ENCODE results near the gene FAM210A. TPM values are rescaled to one million over a fixed set of nuclear protein-coding genes. Genes with fewer than 3 reads are reported as not detected.
A peak's percentile ranks its signal among the peaks of the same experiment; 100 is the strongest.
"Not testable (repeated sequence)": the region's sequence is repeated elsewhere in the genome, so short reads cannot be mapped to it uniquely, and the experiment has no call there.

The FAM210A gene
- total and polyA plus RNA-seq, 4 donors = 3.5 to 14.7 (median 11.2) TPM

DNA sequence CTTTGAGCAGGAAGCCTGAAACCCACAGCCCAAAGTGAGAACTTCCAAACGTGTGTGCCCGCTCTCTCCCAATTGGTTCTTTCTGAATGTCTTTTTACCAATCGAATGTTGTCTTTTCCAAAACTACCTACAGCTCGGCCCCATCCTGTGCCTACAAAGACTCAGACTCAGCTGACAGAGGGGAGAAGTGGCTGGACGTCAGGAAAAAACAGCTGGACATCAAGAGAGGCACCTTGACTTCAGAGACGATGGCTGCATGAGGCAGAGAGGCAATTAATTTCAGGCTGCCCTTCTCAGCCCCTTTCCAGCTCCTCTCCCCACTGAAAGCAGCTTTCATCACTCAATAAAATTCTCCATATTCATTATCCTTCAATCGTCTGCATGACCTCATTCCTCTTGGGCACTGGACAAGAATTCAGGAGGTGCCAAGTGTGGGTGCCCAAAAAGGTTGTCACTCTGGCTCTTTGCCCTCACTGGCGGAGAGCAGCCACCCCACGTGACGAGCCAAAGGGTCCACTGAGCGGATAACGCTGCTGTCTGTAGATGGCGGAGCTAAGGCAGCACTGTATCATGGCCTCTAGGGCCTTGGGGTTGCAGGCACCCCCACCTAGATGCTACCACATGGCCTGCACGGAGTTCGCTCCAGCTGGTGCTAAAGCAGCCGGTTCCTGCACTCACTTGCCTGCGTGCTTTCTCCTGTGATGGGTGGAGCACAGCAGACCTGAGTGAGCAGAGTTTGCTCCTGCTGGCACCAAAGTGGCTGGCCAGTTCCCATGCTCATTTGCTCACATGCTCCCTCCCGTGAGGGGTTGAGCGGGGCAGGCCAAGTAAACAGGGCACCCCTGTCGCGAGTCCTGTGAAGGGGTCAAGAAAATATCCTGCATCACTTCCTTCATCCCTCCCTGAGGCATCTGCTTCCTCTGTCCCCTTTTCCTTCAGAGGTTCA, 37.9 kb downstream of the FAM210A start:
- Histone ChIP-seq H3K9me3 (ENCODE audit: control insufficient read depth, low read length) (no peaks in the 10 kb centered on the region), H3K27me3 (ENCODE audit: control insufficient read depth in 1 of 2, insufficient read depth in 2 of 2, low read length in 1 of 2) (no peaks in the 10 kb centered on the region), H3K36me3 (ENCODE audit: control insufficient read depth in 1 of 2, insufficient read depth in 2 of 2, low read length in 1 of 2) (no peaks in the 10 kb centered on the region), H3K27ac (ENCODE audit: low read depth in 1 of 2, low read length in 2 of 2) (peak overlapping the region in 1 of 2 donors; percentile 13), H3K4me3 (ENCODE audit: low read length in 2 of 2) (no peak overlapping the region), H3K4me1 (ENCODE audit: control insufficient read depth in 1 of 2, insufficient read depth in 2 of 2, low read length in 2 of 2) (peaks cover 0 to 2% of the 10 kb centered on the region in 2 donors)
- DNase-seq (peak; percentile 49 to 79), ATAC-seq (ENCODE audit: low FRiP score) (peak; percentile 56)
- WGBS, 2 donors = 42 to 61% methylated on average over 21 of the region's 21 CpGs
- intact Hi-C loops (cut with DNase I) = loop anchor here in 1 of 2 donors (5.0 kb wide), 1 partner anchor 39 kb away; the partner anchor contains the start of genes FAM210A and RNMT

DNA sequence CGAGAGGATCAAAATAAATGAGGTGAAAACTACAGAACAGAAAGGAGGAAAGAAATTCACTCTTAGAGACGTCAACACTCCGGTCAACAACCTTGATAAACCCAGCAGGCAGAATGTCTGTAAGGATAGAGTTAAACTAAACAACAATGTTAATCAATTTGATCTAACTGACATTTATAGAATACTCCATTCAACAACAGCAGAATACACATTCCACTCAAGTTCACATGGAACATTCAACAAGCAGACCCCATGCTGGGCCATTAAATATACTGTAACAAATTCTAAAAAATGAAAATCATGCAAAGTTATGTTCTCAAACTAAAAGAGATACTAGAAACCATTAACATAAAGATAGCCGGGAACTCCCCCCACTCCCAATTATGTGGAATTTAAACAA, 41.8 kb downstream of the FAM210A start:
- no peak for DNase-seq
- intact Hi-C loops (cut with DNase I) = no loop called here
- 96% methylated on average over 4 of the region's 4 CpGs for WGBS, 2 donors
- no peak overlapping the region for H3K4me3 ChIP-seq (ENCODE audit: low read length in 2 of 2)
- no peaks in the 10 kb centered on the region for H3K9me3 ChIP-seq (ENCODE audit: control insufficient read depth, low read length)
- no peaks in the 10 kb centered on the region for H3K27me3 ChIP-seq (ENCODE audit: control insufficient read depth in 1 of 2, insufficient read depth in 2 of 2, low read length in 1 of 2)
- peaks cover 2 to 3% of the 10 kb centered on the region in 2 donors for H3K4me1 ChIP-seq (ENCODE audit: control insufficient read depth in 1 of 2, insufficient read depth in 2 of 2, low read length in 2 of 2)
- H3K36me3 ChIP-seq (ENCODE audit: control insufficient read depth in 1 of 2, insufficient read depth in 2 of 2, low read length in 1 of 2) = no peaks in the 10 kb centered on the region
- no peak overlapping the region for H3K27ac ChIP-seq (ENCODE audit: low read depth in 1 of 2, low read length in 2 of 2)
- ATAC-seq (ENCODE audit: low FRiP score) = no peak

- H3K4me3 ChIP-seq (ENCODE audit: low read length in 2 of 2) = no peak overlapping the region
- no peak overlapping the region for H3K27ac ChIP-seq (ENCODE audit: low read depth in 1 of 2, low read length in 2 of 2)
- no peaks in the 10 kb centered on the region for H3K36me3 ChIP-seq (ENCODE audit: control insufficient read depth in 1 of 2, insufficient read depth in 2 of 2, low read length in 1 of 2)
- H3K4me1 ChIP-seq (ENCODE audit: control insufficient read depth in 1 of 2, insufficient read depth in 2 of 2, low read length in 2 of 2) = peaks cover 3% of the 10 kb centered on the region in 2 donors
- no peaks in the 10 kb centered on the region for H3K27me3 ChIP-seq (ENCODE audit: control insufficient read depth in 1 of 2, insufficient read depth in 2 of 2, low read length in 1 of 2)
- no peaks in the 10 kb centered on the region for H3K9me3 ChIP-seq (ENCODE audit: control insufficient read depth, low read length)
- intact Hi-C loops (cut with DNase I) = no loop called here
- ATAC-seq (ENCODE audit: low FRiP score) (no peak), DNase-seq (no peak)
- 92 to 94% methylated on average over 6 of the region's 6 CpGs for WGBS, 2 donors
Observed at GRCh38 chr18:13681701-13682100, 44.7 kb downstream of the FAM210A start.

DNA sequence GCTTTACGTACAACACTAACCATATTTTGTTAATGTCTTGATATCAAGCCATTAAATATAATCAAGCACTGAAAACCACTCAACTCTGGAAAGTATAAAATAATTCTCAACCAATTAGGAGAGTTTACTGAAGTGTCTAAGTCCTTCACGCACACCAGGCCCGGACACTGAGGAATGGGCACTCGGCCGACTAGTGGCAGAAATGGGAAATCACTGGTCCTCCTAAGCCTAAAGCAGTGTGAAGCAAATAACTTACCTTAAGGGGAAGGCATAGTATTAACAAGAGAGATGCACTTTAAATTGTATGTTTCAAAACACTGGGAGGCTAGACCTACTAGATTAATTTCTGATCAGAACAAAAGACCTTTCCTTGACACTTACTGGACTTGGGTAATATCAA, 45.7 kb downstream of the FAM210A start:
- no peak for DNase-seq
- Histone ChIP-seq H3K9me3 (ENCODE audit: control insufficient read depth, low read length) (no peaks in the 10 kb centered on the region), H3K36me3 (ENCODE audit: control insufficient read depth in 1 of 2, insufficient read depth in 2 of 2, low read length in 1 of 2) (no peaks in the 10 kb centered on the region), H3K4me1 (ENCODE audit: control insufficient read depth in 1 of 2, insufficient read depth in 2 of 2, low read length in 2 of 2) (peaks cover 3% of the 10 kb centered on the region in 2 donors), H3K4me3 (ENCODE audit: low read length in 2 of 2) (no peak overlapping the region), H3K27me3 (ENCODE audit: control insufficient read depth in 1 of 2, insufficient read depth in 2 of 2, low read length in 1 of 2) (no peaks in the 10 kb centered on the region), H3K27ac (ENCODE audit: low read depth in 1 of 2, low read length in 2 of 2) (no peak overlapping the region)
- WGBS, 2 donors = 38 to 52% methylated on average over 5 of the region's 5 CpGs
- intact Hi-C loops (cut with DNase I) = no loop called here
- ATAC-seq (ENCODE audit: low FRiP score) = no peak

- intact Hi-C loops (cut with DNase I); H3K9me3 ChIP-seq (ENCODE audit: control insufficient read depth, low read length); H3K36me3 ChIP-seq (ENCODE audit: control insufficient read depth in 1 of 2, insufficient read depth in 2 of 2, low read length in 1 of 2); H3K27ac ChIP-seq (ENCODE audit: low read depth in 1 of 2, low read length in 2 of 2); ATAC-seq (ENCODE audit: low FRiP score); DNase-seq; H3K27me3 ChIP-seq (ENCODE audit: control insufficient read depth in 1 of 2, insufficient read depth in 2 of 2, low read length in 1 of 2); H3K4me1 ChIP-seq (ENCODE audit: control insufficient read depth in 1 of 2, insufficient read depth in 2 of 2, low read length in 2 of 2); H3K4me3 ChIP-seq (ENCODE audit: low read length in 2 of 2): not testable (repeated sequence)
- WGBS, 2 donors = 96 to 98% methylated on average over 13 of the region's 13 CpGs
Observed at GRCh38 chr18:13677350-13677749, 49.0 kb downstream of the FAM210A start.

DNA sequence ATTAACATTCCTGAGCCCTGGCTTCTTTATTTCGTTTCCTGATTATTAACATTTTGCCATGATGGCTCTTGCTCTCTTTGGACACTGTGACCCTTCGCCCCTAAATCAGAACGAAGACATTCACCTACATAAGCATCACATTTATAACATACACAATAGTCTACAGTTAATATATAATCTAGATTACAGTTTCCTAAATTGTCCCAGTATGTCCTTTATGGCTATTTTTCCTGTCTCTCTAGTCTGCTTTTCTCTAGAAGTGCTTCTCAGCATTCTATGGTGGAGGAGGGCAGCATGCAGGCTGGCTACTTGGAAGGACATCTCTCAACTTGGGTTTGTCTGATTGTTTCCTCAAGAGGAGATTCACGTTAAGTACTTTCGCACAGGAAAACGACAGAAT, 49.9 kb downstream of the FAM210A start:
- Histone ChIP-seq H3K9me3 (ENCODE audit: control insufficient read depth, low read length) (no peaks in the 10 kb centered on the region), H3K4me1 (ENCODE audit: control insufficient read depth in 1 of 2, insufficient read depth in 2 of 2, low read length in 2 of 2) (peaks cover 3% of the 10 kb centered on the region in 2 donors), H3K27me3 (ENCODE audit: control insufficient read depth in 1 of 2, insufficient read depth in 2 of 2, low read length in 1 of 2) (no peaks in the 10 kb centered on the region), H3K4me3 (ENCODE audit: low read length in 2 of 2) (no peak overlapping the region), H3K36me3 (ENCODE audit: control insufficient read depth in 1 of 2, insufficient read depth in 2 of 2, low read length in 1 of 2) (no peaks in the 10 kb centered on the region), H3K27ac (ENCODE audit: low read depth in 1 of 2, low read length in 2 of 2) (no peak overlapping the region)
- intact Hi-C loops (cut with DNase I) = no loop called here
- DNase-seq (no peak), ATAC-seq (ENCODE audit: low FRiP score) (no peak)
- 91 to 93% methylated on average over 6 of the region's 6 CpGs for WGBS, 2 donors

GRCh38 chr18:13672657-13673056, 53.7 kb downstream of the FAM210A start:
- no peak for ATAC-seq (ENCODE audit: low FRiP score)
- Histone ChIP-seq H3K4me1 (ENCODE audit: control insufficient read depth in 1 of 2, insufficient read depth in 2 of 2, low read length in 2 of 2) (no peaks in the 10 kb centered on the region), H3K27ac (ENCODE audit: low read depth in 1 of 2, low read length in 2 of 2) (peak overlapping the region in 1 of 2 donors; percentile 64), H3K9me3 (ENCODE audit: control insufficient read depth, low read length) (no peaks in the 10 kb centered on the region), H3K27me3 (ENCODE audit: control insufficient read depth in 1 of 2, insufficient read depth in 2 of 2, low read length in 1 of 2) (no peaks in the 10 kb centered on the region), H3K4me3 (ENCODE audit: low read length in 2 of 2) (no peak overlapping the region), H3K36me3 (ENCODE audit: control insufficient read depth in 1 of 2, insufficient read depth in 2 of 2, low read length in 1 of 2) (no peaks in the 10 kb centered on the region)
- intact Hi-C loops (cut with DNase I) = no loop called here
- no peak for DNase-seq
- 50 to 54% methylated on average over 7 of the region's 7 CpGs for WGBS, 2 donors

DNA sequence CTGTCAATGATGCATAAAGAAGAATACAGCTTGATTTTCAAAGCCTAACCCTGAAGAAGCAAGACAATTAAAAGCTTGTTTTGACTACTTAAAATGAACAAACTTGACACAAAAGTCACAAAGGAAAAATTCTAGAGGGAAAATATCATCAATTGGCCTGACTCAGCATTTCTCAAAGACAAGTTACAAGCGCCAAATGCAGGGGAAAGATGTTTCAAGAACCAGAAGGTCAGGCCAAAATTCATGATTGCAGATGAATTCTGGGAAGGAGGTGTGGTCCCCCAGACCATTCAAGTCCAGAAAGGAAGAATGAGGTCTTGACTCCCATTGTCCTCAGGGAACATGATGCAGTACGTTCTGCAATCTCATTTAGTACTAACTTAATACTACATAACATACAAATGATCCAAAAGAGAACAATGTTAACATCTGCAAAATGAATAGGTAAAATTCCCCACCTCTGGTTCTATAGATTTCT, 64.5 kb downstream of the FAM210A start:
- Histone ChIP-seq H3K36me3 (ENCODE audit: control insufficient read depth in 1 of 2, insufficient read depth in 2 of 2, low read length in 1 of 2) (no peaks in the 10 kb centered on the region), H3K4me1 (ENCODE audit: control insufficient read depth in 1 of 2, insufficient read depth in 2 of 2, low read length in 2 of 2) (peaks cover 0 to 5% of the 10 kb centered on the region in 2 donors), H3K27me3 (ENCODE audit: control insufficient read depth in 1 of 2, insufficient read depth in 2 of 2, low read length in 1 of 2) (no peaks in the 10 kb centered on the region), H3K9me3 (ENCODE audit: control insufficient read depth, low read length) (no peaks in the 10 kb centered on the region), H3K27ac (ENCODE audit: low read depth in 1 of 2, low read length in 2 of 2) (no peak overlapping the region), H3K4me3 (ENCODE audit: low read length in 2 of 2) (no peak overlapping the region)
- ATAC-seq (ENCODE audit: low FRiP score) = no peak
- WGBS, 2 donors = 78 to 86% methylated on average over 2 of the region's 2 CpGs
- intact Hi-C loops (cut with DNase I) = no loop called here
- DNase-seq = no peak
